Stimulated activated CD8-positive, alpha-beta memory T cell treated with anti-CD3 and anti-CD28 coated beads, Interleukin-12 subunit alpha, Interleukin-12 subunit beta, amount 100 ng/mL, for 1 hour (primary cell): ENCODE measurements around the gene GFRA1.

Source experiments
- DNase-seq: peaks from one replicate; pipeline ENCODE4 v3.0.0-alpha.2; 2020; ENCODE audit warnings: low read depth

GFRA1 gene

DNA sequence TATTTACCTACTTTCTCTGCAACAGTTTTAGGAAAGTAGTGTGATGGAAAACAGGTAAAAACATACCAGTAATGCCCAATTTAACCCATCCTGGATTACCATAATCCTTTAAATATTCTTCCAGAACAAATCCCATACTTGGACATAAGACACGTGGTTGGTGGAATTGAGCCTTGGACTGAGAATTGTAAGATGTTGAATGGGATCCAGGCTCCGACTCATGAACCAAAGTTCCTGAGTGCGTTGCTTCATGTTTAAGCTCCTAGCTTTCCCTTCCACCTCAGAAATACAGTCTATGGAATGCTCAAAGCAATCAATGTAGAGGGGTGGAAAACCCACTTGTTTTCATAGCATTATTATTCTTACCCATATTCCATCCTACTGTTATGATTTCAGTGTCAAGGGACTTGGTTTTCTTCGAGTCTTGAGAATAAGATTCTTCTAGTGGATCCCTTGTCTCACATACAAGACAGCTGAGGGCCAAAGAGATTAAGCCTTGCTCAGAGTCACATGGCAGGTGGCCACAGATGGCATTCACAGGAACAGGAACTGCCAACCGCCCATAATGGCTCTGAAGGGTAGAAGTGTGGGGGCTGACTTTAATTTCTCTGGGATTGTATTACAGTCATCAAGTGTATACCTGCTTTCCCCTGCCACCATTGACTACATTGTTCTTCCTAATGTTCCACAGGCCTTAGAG lies 171.2 kb downstream of the GFRA1 start:
- no peak for DNase-seq

DNA sequence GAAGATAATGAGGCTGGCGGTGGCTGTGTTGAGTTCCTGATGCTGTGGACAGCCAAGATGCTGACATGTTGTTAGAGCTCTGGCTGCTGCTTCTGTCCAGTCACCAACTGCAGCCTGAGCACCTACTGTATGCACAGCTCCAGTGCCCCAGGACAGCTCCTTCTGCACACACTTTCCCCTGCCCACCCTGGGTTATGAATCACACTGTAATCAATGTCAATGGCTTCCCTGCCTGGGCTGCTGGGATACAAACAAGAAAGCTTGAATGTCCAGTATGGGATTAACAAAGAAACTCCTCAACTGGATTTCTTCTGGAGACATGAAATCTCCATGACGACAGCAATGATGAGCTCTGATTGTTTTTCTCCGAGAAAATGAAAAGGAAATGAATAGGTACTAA lies 172.0 kb downstream of the GFRA1 start:
- DNase-seq, result no peak

DNA sequence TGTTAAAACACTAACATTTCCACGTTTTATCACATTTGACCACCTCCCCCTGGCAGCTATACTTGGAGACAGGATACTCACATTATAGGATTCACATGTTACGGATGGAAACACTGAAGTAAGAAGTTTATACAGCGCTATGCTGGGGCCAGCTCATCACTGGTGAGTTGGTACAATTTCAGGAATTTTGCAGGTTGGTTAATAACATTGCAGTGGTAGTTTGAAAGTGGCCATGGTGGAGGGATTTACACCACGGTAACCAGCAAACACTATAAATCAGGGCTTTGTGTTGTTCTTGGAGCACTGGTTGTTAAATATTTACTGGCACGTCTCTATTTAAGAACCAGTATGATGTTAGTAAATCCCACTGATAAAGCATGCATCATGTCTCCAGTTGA lies 174.0 kb downstream of the GFRA1 start:
- DNase-seq, result no peak

DNA sequence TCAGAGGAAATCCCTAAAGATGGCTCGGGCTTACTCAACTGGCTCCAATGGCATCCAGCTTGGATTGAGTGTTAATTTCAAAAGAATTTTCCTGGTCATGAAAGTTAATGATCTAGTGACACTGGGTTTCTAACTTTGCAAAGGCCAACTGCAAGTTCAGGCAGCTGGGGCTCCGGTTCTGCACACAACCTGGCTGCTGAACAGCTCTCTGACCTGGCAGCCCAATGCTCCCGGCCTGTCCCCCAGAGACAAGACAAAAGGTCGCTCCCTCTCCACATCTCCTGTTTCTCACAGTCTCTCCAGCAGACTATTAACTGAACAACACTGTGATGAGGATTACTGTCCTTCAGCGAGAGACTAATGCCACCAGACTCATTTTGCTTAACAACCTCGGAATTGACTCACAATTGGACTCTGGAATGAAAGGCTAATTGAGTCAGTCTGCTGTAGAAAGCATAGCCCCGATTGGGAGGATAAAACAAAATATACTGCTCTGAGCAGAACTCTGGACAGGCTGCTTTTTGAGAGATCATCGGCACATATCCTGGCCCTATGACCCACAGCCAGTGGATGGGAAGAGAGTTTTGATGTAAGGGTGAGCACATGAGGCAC lies 174.5 kb downstream of the GFRA1 start:
- no peak for DNase-seq

DNA sequence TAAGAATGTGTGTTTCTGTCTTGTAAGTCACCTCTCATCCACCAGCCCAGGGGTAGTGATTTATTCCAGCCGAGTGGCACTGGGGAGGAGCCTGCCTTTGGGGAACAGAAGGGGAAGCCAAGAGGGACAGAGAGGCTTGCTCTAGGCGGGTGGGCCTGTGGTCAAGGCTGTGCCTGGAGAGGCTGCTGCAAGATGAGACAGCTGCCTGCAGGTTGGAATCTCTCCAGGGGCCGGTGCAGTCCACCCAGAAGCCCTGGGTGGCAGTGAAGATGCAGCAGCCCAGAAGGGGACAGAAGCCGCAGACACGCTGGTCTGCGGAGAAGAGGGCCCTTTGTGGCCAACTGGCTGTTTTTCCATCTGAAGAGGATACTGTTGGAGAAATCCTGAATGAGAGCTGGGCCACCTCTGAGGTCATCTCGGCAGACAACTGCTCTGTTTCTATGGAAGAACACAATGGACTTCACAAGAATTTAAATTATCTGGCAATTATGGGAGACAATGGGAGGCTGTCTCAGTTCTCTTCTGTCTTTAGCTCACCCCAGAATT lies 175.7 kb downstream of the GFRA1 start:
- DNase-seq, result no peak

DNA sequence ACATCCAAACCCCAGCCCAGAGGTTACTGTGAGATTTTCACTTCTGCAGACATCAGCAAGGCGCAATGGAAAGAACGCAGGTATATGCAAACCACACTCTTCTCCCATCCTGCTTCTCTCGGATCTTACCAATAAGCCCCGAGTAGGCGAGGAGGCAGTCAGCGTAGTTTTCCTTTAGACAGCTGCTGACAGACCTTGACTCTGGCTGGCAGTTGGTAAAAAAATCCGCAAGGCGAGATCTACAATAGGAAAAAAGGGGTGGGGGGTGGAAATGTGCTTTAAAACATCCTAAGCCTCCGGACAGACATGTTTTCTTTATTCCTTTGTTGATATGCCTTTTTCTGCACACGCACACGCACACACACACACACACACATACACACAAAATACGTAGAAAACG lies 176.5 kb downstream of the GFRA1 start:
- no peak for DNase-seq

DNA sequence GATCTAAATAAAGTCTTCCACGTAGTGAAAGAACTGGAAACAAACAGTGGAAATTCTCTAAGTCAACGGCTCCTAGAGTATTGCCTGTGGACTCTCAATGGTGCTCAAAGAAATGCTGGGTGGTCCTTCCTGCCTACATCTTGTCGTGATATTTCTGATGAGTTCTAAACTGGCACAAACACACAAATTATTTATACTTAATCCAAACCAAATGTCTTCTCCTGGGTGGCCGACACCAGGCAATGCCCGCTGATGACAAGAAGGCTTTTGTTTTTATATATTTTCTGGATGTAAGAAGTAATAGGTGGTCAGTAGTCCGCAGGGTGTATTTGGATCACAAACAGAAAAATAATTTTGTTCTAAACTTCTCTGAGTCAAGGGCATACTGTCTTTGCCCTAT lies 178.7 kb downstream of the GFRA1 start:
- no peak for DNase-seq

GRCh38 chr10:116093031-116093430 lies 180.0 kb downstream of the GFRA1 start:
- DNase-seq, result no peak

DNA sequence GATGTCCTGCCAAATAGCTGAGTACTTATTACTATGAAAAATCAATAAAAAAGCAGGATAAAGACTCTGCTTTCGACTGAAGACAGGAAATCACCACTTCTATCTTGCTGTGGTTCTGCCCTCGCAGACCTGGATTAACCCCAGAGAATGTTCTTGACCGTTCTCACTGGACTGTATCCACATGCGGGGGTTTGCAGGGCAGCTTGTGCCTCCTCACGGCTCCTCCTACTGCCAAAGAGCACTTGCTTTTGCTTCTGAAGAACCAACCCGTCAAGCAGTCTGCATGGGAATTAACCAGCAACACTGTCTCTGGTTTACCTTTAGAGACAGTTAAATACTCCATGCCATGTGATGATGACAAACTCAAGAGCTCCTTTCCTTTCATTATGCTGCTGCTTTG lies 184.0 kb downstream of the GFRA1 start:
- DNase-seq, result no peak

DNA sequence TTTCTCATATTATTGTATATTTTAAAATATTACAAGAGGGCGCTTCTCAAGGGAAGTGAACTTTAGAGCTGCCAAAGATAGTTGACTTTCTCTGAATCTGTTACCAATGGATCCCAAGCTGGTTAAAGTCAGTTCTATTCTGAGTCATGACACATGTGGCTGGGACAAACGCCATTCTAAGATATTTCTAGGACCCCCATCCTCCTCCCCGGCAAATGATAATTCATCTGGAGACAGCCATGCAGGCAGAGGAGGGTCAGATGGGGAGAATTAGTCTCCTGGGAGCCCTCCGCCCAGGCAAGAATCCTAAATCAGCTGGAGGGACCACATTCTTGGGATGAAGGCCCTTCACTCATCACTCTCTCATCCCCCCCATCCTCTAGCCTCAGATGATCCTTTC lies 187.7 kb downstream of the GFRA1 start:
- no peak for DNase-seq

GRCh38 chr10:116084161-116084560 lies 188.8 kb downstream of the GFRA1 start:
- no peak for DNase-seq

- no peak for DNase-seq
Measured at GRCh38 chr10:116083226-116083762, 189.7 kb downstream of the GFRA1 start.

- DNase-seq, result no peak
Measured at GRCh38 chr10:116082762-116083161, 190.2 kb downstream of the GFRA1 start.

DNA sequence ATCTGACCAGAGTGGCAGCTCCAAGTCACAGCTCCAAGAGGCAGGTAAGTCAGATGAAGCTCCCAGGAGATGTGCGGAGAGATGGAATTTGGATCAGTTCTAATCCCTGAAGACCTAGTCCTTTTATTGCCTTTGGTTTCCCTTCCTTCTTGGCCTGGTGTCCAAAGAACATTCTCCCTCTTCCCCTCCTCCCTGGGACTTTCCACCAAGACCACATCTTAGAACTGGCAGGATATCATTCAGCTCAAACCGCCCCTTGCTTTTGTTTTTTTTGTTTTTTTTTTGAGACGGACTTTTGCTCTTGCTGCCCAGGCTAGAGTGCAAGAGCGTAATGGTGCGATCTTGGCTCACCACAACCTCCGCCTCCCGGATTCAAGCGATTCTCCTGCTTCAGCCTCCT lies 190.8 kb downstream of the GFRA1 start:
- DNase-seq, result no peak

DNA sequence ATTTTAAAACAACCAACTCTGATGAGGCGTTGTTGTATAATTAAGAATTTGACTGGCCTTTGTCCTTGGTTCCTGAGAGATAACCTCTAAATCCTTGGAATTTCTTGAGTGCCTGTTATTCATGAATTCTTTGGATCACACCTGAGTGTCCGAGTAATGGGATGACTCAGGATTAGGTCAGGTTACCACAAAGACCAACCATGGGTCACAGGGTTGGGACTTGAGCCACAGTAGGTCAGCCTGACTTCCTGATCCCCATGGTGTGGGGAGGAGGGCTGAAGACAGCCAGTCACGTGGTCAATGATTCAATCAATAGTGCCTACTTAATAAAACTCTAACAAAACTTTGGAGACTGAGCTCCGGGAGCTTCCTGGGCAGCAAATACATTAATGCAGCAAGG lies 192.5 kb downstream of the GFRA1 start:
- no peak for DNase-seq

GRCh38 chr10:116079355-116079754 lies 193.7 kb downstream of the GFRA1 start:
- no peak for DNase-seq

GRCh38 chr10:116076621-116077020 lies 196.4 kb downstream of the GFRA1 start:
- no peak for DNase-seq

DNA sequence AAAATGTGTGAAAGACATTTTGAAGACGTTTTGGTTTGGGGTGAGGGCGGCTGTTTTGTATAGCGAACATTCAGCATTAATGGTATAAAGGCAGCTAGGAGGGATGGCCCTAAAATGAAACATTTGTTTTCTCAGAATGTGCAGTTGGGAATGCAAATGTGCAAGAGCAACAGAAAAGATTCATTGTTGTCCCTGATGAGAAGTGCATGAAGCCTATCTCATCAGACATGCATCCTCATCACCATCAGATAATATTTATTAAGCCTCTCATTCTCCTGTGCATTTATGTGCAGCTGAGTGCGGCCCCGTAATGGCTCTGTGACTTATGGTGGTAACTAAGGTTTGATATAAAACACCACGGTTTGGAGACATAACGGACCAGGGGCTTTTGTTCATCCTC lies 199.5 kb downstream of the GFRA1 start:
- DNase-seq, result no peak

GRCh38 chr10:116073001-116073400 lies 200.0 kb downstream of the GFRA1 start:
- no peak for DNase-seq

DNA sequence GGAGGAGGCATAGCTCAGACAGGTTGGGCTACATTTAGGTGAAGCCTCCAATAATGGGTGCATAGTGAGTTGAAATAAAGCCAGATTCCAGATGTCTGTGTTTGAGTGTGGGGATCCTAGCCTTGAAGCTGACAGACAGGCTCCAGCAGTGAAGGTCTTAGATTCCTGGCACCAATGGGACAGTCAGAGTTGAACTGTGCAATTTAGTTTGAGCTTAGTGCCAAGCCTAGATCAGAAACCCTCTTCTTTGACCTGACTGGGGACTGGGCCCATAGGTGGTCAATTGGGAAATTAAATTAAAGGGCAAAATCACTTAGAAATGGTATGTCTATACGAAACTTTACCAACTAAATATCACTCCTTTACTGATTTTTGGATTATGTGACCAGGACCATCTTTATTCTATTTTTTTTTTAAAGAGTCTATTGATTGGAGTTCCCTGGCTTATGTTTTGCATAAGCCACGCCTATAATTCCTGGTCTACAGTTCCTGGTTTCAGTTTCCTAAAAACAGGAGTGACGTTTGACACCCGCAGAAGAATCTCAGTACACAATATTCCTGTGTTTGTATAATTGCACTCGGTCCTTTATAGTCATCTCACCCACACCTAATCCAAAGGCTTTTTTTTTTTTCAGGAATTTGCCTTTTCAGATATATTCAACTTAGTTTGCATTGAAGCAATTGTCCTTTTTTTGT lies 201.4 kb downstream of the GFRA1 start:
- DNase-seq, result no peak

GRCh38 chr10:116070743-116071320 lies 202.2 kb downstream of the GFRA1 start:
- DNase-seq, result no peak

DNA sequence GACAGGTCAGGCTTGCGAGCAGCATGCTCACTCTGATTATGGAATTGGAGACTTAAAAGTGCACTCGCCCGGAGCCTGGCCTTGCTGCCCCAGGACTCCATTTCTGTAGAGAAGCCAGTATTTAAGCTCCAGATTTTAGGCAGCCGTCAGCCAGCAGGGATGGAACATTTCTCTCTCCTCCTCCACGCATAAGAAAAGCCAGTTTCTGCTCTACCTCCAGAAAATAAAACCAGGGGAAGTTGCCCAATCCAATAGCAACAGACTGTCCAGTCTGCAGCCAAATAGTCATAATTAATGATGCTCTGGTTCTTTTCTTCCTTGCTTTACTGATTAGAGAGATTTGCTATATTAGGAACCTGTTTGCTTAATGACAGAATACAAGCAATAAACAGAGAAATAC lies 203.2 kb downstream of the GFRA1 start:
- DNase-seq, result no peak

- DNase-seq, result no peak
Measured at GRCh38 chr10:116067825-116068224, 205.2 kb downstream of the GFRA1 start.
